Vagina (tissue), 2 donors: ENCODE measurements around the gene NIPAL3. TPM values are rescaled to one million over a fixed set of nuclear protein-coding genes. Genes with fewer than 3 reads are reported as not detected.

Source experiments
- DNase-seq, 2 donors: peaks; one replicate each; pipeline ENCODE4 v3.0.0-alpha.2; 2017; ENCODE audit errors: extremely low spot score in 2 of 2
- H3K27ac ChIP-seq: fragments of 200-600 bp; sonication (generic); one replicate; pipeline ENCODE4 v1.5.1; 2019
- H3K27me3 ChIP-seq: fragments of 200-600 bp; sonication (generic); one replicate; pipeline ENCODE4 v1.5.1; 2019
- H3K36me3 ChIP-seq, 2 donors: fragments of 200-600 bp; sonication (generic); one replicate each; pipeline ENCODE4 v1.5.1; 2017 to 2019
- H3K4me1 ChIP-seq: fragments of 200-600 bp; sonication (generic); one replicate; pipeline ENCODE4 v1.5.1; 2019
- H3K4me3 ChIP-seq, 2 donors: fragments of 200-600 bp; sonication (generic); 1 replicate in 1 of 2; 2 replicates in 1 of 2; pipeline ENCODE4 v1.5.1; 2016 to 2019
- H3K9me3 ChIP-seq: fragments of 200-600 bp; sonication (generic); one replicate; pipeline ENCODE4 v1.5.1; 2019
- POLR2A ChIP-seq, 2 donors: fragments of 450-650 bp; IDR thresholded peaks; one replicate each; pipeline ENCODE4 v1.6.1; 2017; ENCODE audit warnings: antibody characterized with exemption in 2 of 2, mild to moderate bottlenecking in 2 of 2, moderate library complexity in 2 of 2
- POLR2AphosphoS5 ChIP-seq, 2 donors: sonication (generic); formaldehyde crosslinking; IDR thresholded peaks; one replicate each; pipeline ENCODE4 v1.9.0; 2017; ENCODE audit warnings: antibody characterized with exemption in 2 of 2, mild to moderate bottlenecking in 2 of 2, low read depth in 1 of 2; ENCODE audit not compliant: insufficient read depth in 1 of 2
- intact Hi-C: fragments of 100-400 bp; cut with DNase I; formaldehyde crosslinking; loops from one replicate; pipeline ENCODE4 v1.15.1; 2023
- total RNA-seq: library from RNA; depleted of rRNA; stranded (reverse); fragments of >200 nt; gene quantifications from one replicate; pipeline ENCODE4 v1.2.3, GENCODE V29; 2016
- TF ChIP-seq, protein P1 (sequence below), 3 experiments: fragments of 450-650 bp in 2 of 3; fragments of 200-600 bp in 1 of 3; sonication (generic) in 1 of 3; IDR thresholded peaks; one replicate each; pipeline ENCODE4 v1.5.1; 2017 to 2019; ENCODE audit warnings: antibody characterized with exemption in 3 of 3, mild to moderate bottlenecking in 2 of 3, moderate library complexity in 2 of 3

The NIPAL3 gene
- total RNA-seq, 1 donor from 2014 or later: 21.1 TPM

DNA sequence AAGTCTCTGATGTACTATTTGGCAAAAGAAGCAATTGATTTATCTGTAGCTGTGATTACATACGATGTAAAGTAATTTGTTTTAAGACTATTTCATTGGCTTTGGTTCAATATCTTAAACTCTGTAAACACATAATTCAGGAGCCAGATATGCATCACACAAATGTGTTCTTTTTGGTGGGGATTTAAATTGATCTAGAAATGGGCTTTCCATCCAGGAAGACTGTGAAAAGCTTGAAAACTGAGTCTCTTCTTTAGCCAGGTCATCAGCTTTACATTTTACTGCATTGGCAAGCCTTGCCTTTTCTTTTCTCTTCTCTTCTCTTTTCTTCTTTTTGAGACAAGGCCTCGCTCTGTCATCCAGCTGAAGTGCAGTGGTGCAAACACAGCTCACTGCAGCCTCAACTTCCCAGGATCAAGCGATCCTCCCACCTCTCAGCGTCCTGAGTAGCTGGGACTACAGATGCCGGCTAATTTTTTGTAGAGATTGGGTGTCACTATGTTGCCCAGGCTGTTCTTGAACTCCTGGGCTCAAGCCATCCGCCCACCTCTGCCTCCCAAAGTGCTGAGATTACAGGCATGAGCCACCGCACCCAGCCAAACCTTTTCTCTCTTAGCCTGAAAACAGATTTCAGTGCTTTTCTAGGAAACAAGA, 88.4 kb downstream of the NIPAL3 start:
- no peak for DNase-seq
- no peak for TF ChIP-seq POLR2AphosphoS5 (IDR thresholded peaks at IDR 0.05; ENCODE audit: insufficient read depth in 1 of 2, low read depth in 1 of 2)
- TF ChIP-seq, protein P1, sequence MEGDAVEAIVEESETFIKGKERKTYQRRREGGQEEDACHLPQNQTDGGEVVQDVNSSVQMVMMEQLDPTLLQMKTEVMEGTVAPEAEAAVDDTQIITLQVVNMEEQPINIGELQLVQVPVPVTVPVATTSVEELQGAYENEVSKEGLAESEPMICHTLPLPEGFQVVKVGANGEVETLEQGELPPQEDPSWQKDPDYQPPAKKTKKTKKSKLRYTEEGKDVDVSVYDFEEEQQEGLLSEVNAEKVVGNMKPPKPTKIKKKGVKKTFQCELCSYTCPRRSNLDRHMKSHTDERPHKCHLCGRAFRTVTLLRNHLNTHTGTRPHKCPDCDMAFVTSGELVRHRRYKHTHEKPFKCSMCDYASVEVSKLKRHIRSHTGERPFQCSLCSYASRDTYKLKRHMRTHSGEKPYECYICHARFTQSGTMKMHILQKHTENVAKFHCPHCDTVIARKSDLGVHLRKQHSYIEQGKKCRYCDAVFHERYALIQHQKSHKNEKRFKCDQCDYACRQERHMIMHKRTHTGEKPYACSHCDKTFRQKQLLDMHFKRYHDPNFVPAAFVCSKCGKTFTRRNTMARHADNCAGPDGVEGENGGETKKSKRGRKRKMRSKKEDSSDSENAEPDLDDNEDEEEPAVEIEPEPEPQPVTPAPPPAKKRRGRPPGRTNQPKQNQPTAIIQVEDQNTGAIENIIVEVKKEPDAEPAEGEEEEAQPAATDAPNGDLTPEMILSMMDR (IDR thresholded peaks at IDR 0.05): no peak
- no peak for TF ChIP-seq POLR2A (IDR thresholded peaks at IDR 0.05)
- intact Hi-C loops: no loop called here
- Histone ChIP-seq H3K27me3 (no peaks in the 10 kb centered on the region), H3K9me3 (no peaks in the 10 kb centered on the region), H3K4me1 (peaks cover 17% of the 10 kb centered on the region), H3K27ac (peak overlapping the region; percentile 88), H3K4me3 (peak overlapping the region in 1 of 2 donors; percentile 81), H3K36me3 (no peaks in the 10 kb centered on the region)

DNA sequence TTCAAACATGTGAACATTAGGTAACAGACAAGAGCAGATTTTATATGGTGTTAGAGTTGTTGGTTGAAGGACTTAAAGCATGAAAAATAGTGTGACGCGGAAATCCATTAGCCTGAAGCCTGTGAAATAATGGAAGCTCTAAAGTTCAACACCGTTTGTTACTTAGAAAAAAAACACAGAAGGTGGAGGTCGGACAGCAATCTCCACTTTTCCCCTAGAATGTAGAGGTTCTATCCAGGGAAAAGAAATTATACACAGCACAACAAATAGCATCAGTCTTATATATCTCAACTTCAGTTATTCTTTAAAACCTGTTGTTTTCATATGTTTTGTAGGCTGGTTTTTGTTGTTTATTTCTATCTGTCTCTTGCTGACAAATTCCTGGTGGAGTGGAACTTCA, 89.0 kb downstream of the NIPAL3 start:
- Histone ChIP-seq H3K27me3 (no peaks in the 10 kb centered on the region), H3K4me3 (no peak overlapping the region), H3K27ac (no peak overlapping the region), H3K36me3 (no peaks in the 10 kb centered on the region), H3K9me3 (no peaks in the 10 kb centered on the region), H3K4me1 (peaks cover 17% of the 10 kb centered on the region)
- TF ChIP-seq POLR2A (IDR thresholded peaks at IDR 0.05) (no peak), POLR2AphosphoS5 (IDR thresholded peaks at IDR 0.05; ENCODE audit: insufficient read depth in 1 of 2, low read depth in 1 of 2) (no peak)
- no peak for DNase-seq
- intact Hi-C loops: no loop called here

DNA sequence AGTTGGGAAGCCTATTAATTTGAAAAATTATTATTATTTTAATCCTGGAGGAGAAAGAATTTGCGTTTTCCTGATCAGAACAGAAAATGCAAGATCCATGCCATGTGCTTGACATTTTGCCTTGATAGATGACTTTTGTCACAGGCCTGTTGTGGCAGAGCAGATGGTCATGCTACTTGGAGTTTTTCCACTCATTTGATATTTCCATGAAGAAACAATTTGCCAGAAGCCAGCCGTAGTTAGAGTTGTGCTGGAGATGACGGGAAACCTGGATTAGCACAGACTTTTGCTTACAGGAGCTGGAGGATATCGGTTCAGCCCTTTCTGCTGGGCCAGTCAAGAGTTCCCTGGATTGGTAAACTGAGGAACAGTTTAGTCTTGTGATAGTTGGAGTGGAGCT, 90.2 kb downstream of the NIPAL3 start:
- Histone ChIP-seq H3K4me3 (no peak overlapping the region), H3K27ac (no peak overlapping the region), H3K36me3 (no peaks in the 10 kb centered on the region), H3K9me3 (no peaks in the 10 kb centered on the region), H3K27me3 (no peaks in the 10 kb centered on the region), H3K4me1 (peaks cover 17% of the 10 kb centered on the region)
- intact Hi-C loops: no loop called here
- DNase-seq: no peak
- TF ChIP-seq POLR2AphosphoS5 (IDR thresholded peaks at IDR 0.05; ENCODE audit: insufficient read depth in 1 of 2, low read depth in 1 of 2) (no peak), POLR2A (IDR thresholded peaks at IDR 0.05) (no peak)
- TF ChIP-seq, protein P1 (IDR thresholded peaks at IDR 0.05): no peak

DNA sequence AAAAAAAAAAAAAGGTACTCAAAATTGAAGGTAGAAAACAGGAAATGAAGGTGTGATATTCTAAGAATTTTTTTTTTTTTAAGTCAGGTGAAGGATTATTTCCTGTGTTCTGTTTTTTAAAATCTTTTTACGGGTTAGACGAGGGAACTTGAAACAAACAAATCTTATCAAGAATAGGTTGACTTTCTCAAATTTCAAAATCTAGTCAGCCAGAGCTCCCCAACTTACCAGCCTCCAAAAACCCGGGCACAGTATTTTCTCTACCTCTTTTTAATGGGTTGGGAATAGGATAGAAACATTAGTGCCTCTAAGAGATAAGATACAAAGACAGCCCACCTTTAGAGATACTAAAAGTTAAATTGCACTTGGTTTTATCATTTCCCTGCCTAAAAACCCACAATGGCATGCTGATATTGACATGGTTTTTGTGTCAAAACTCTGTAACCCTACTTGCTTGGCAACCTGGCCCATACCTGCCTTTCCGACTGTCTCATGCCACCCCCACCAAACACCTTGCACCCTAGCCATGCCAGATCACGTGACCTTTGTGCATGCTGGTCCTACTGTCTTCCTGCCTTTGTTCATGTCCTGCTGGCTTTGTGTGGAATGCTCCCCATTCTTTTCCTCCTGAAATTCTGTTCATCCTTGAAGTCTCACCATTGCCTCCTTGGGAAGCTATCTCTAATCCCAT, 91.2 kb downstream of the NIPAL3 start:
- Histone ChIP-seq H3K4me1 (peaks cover 17% of the 10 kb centered on the region), H3K27me3 (no peaks in the 10 kb centered on the region), H3K36me3 (no peaks in the 10 kb centered on the region), H3K4me3 (no peak overlapping the region), H3K9me3 (no peaks in the 10 kb centered on the region), H3K27ac (no peak overlapping the region)
- no peak for DNase-seq
- TF ChIP-seq POLR2AphosphoS5 (IDR thresholded peaks at IDR 0.05; ENCODE audit: insufficient read depth in 1 of 2, low read depth in 1 of 2): no peak
- TF ChIP-seq, protein P1 (IDR thresholded peaks at IDR 0.05): no peak
- no peak for TF ChIP-seq POLR2A (IDR thresholded peaks at IDR 0.05)
- intact Hi-C loops: no loop called here

DNA sequence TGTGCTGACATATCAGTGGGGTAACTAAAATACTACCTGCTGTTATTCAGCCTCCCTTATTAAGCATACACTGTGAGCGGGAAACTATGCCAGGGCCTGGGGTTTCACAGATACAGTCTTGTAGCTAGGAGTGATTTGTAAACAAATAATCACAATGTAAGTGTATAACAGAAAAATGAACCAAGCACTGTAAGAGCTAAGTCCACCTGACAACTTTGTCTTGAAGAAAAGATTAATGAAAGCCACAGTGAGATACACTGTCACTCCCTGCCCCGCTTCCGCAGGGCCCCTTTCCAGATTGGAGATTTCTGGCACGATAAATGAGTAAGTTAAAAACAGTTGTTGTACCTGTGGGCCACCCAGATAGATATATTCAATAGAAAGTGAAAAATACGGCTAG, 91.8 kb downstream of the NIPAL3 start:
- Histone ChIP-seq H3K27me3 (no peaks in the 10 kb centered on the region), H3K36me3 (no peaks in the 10 kb centered on the region), H3K4me3 (no peak overlapping the region), H3K4me1 (peaks cover 17% of the 10 kb centered on the region), H3K27ac (no peak overlapping the region), H3K9me3 (no peaks in the 10 kb centered on the region)
- intact Hi-C loops: no loop called here
- no peak for DNase-seq
- TF ChIP-seq, protein P1 (IDR thresholded peaks at IDR 0.05): no peak
- TF ChIP-seq POLR2A (IDR thresholded peaks at IDR 0.05): no peak
- no peak for TF ChIP-seq POLR2AphosphoS5 (IDR thresholded peaks at IDR 0.05; ENCODE audit: insufficient read depth in 1 of 2, low read depth in 1 of 2)
